Trophoblast cell (in vitro differentiated cells and primary cell): ENCODE results near the gene FRMPD4.

ENCODE experiments used
- DNase-seq, 2 donors: peaks; one replicate each; pipeline ENCODE4 v3.0.0-alpha.2; 2016
- H2AFZ ChIP-seq: 2 replicates; pipeline ENCODE4 v1.6.1; 2013; ENCODE audit warnings: low read length, moderate library complexity, mild to moderate bottlenecking; ENCODE audit not compliant: insufficient read depth, poor library complexity
- H2AK5ac ChIP-seq: 2 replicates; pipeline ENCODE4 v1.6.1; 2013; ENCODE audit warnings: mild to moderate bottlenecking, low read length
- H2BK120ac ChIP-seq: 2 replicates; pipeline ENCODE4 v1.6.1; 2013; ENCODE audit warnings: low read length, mild to moderate bottlenecking, moderate library complexity; ENCODE audit not compliant: insufficient read depth, poor library complexity
- H2BK12ac ChIP-seq: 2 replicates; pipeline ENCODE4 v1.6.1; 2013; ENCODE audit warnings: mild to moderate bottlenecking, low read length, moderate library complexity
- H2BK5ac ChIP-seq: 2 replicates; pipeline ENCODE4 v1.6.1; 2013; ENCODE audit warnings: low read length, low read depth, moderate library complexity, mild to moderate bottlenecking; ENCODE audit not compliant: poor library complexity
- H3K14ac ChIP-seq: 2 replicates; pipeline ENCODE4 v1.6.1; 2013; ENCODE audit warnings: mild to moderate bottlenecking, low read length
- H3K18ac ChIP-seq: 2 replicates; pipeline ENCODE4 v1.6.1; 2013; ENCODE audit warnings: mild to moderate bottlenecking, low read length
- H3K23ac ChIP-seq: 2 replicates; pipeline ENCODE4 v1.6.1; 2013; ENCODE audit warnings: low read length
- H3K27ac ChIP-seq: 2 replicates; pipeline ENCODE4 v1.5.1; 2013; ENCODE audit warnings: low read depth, mild to moderate bottlenecking, inconsistent platforms, low read length, moderate library complexity
- H3K27me3 ChIP-seq: 2 replicates; pipeline ENCODE4 v1.6.1; 2013; ENCODE audit warnings: inconsistent platforms, mild to moderate bottlenecking, low read length, moderate library complexity; ENCODE audit not compliant: insufficient read depth
- H3K36me3 ChIP-seq, 2 experiments: 1 replicate in 1 of 2; 2 replicates in 1 of 2; pipeline ENCODE4 v1.6.1; 2013; ENCODE audit warnings: low read length in 2 of 2, mild to moderate bottlenecking in 2 of 2, moderate library complexity in 1 of 2; ENCODE audit not compliant: insufficient read depth in 2 of 2, control insufficient read depth in 1 of 2
- H3K4ac ChIP-seq: 2 replicates; pipeline ENCODE4 v1.6.1; 2013; ENCODE audit warnings: low read depth, mild to moderate bottlenecking, low read length, moderate library complexity
- H3K4me1 ChIP-seq, 2 experiments: 1 replicate in 1 of 2; 2 replicates in 1 of 2; pipeline ENCODE4 v1.6.1; 2013; ENCODE audit warnings: low read length in 2 of 2, mild to moderate bottlenecking in 2 of 2, moderate library complexity in 1 of 2; ENCODE audit not compliant: insufficient read depth in 2 of 2, control insufficient read depth in 1 of 2
- H3K4me2 ChIP-seq: 2 replicates; pipeline ENCODE4 v1.6.1; 2013; ENCODE audit warnings: inconsistent platforms, mild to moderate bottlenecking, low read length, moderate library complexity
- H3K4me3 ChIP-seq: 2 replicates; pipeline ENCODE4 v1.5.1; 2013; ENCODE audit warnings: mild to moderate bottlenecking, low read depth, low read length, inconsistent platforms
- H3K79me1 ChIP-seq: one replicate; pipeline ENCODE4 v1.6.1; 2013; ENCODE audit warnings: low read length
- H3K79me2 ChIP-seq: 2 replicates; pipeline ENCODE4 v1.6.1; 2013; ENCODE audit warnings: low read length, mild to moderate bottlenecking; ENCODE audit not compliant: control insufficient read depth, insufficient read depth, poor library complexity
- H3K9ac ChIP-seq: 2 replicates; pipeline ENCODE4 v1.6.1; 2013; ENCODE audit warnings: mild to moderate bottlenecking, low read length
- H3K9me3 ChIP-seq: 2 replicates; pipeline ENCODE4 v1.6.1; 2013; ENCODE audit warnings: low read depth, mild to moderate bottlenecking, control low read depth, inconsistent platforms, low read length; ENCODE audit not compliant: insufficient read depth
- H4K12ac ChIP-seq: 2 replicates; pipeline ENCODE4 v1.6.1; 2013; ENCODE audit warnings: low read depth, mild to moderate bottlenecking, low read length, moderate library complexity
- H4K8ac ChIP-seq: 2 replicates; pipeline ENCODE4 v1.6.1; 2013; ENCODE audit warnings: low read depth, mild to moderate bottlenecking, low read length, moderate library complexity
- H4K91ac ChIP-seq: one replicate; pipeline ENCODE4 v1.6.1; 2013; ENCODE audit warnings: low read depth, mild to moderate bottlenecking, low read length, moderate library complexity
- WGBS: extraction: QIAGEN DNeasy Blood & Tissue Kit; methylation state at CpG from one replicate; pipeline ENCODE4 v1.1.7; 2013; ENCODE audit warnings: missing lambda C conversion rate; ENCODE audit not compliant: insufficient read length, insufficient coverage; ENCODE audit errors: extremely low coverage; 5-methylcytosine and 5-hydroxymethylcytosine counted together

The FRMPD4 gene

GRCh38 chrX:12711435-12712040 is 573.3 kb downstream of the FRMPD4 start:
- no peak overlapping the region for H3K27ac ChIP-seq
- no peaks in the 10 kb centered on the region for H3K79me2 ChIP-seq
- H3K79me1 ChIP-seq = no peaks in the 10 kb centered on the region
- no peaks in the 10 kb centered on the region for H3K4me1 ChIP-seq
- no peak overlapping the region for H3K18ac ChIP-seq
- H3K36me3 ChIP-seq = peaks cover 0 to under 1% of the 10 kb centered on the region in 2 experiments
- no peak overlapping the region for H3K14ac ChIP-seq
- no peak overlapping the region for H4K91ac ChIP-seq
- H2BK120ac ChIP-seq = no peak overlapping the region
- no peak overlapping the region for H2BK5ac ChIP-seq
- H2BK12ac ChIP-seq = no peak overlapping the region
- WGBS = no CpG with 5 or more reads among the region's 4 CpGs
- H3K9me3 ChIP-seq = no peaks in the 10 kb centered on the region
- no peak overlapping the region for H4K12ac ChIP-seq
- no peak overlapping the region for H3K9ac ChIP-seq
- no peak overlapping the region for H2AK5ac ChIP-seq
- no peaks in the 10 kb centered on the region for H3K27me3 ChIP-seq
- H3K4ac ChIP-seq = no peak overlapping the region
- H2AFZ ChIP-seq = no peak overlapping the region
- no peak overlapping the region for H3K4me3 ChIP-seq
- H3K23ac ChIP-seq = no peak overlapping the region
- no peak for DNase-seq
- H3K4me2 ChIP-seq = no peak overlapping the region
- H4K8ac ChIP-seq = no peak overlapping the region

- Histone ChIP-seq H3K18ac (no peak overlapping the region), H3K9me3 (no peaks in the 10 kb centered on the region), H3K14ac (no peak overlapping the region), H4K91ac (no peak overlapping the region), H3K4me1 (no peaks in the 10 kb centered on the region), H3K79me1 (no peaks in the 10 kb centered on the region), H3K79me2 (no peaks in the 10 kb centered on the region), H3K9ac (no peak overlapping the region), H3K4me2 (no peak overlapping the region), H3K23ac (no peak overlapping the region), H3K36me3 (peaks cover 3% of the 10 kb centered on the region in 2 experiments), H3K4me3 (no peak overlapping the region), H3K27me3 (no peaks in the 10 kb centered on the region), H2AFZ (no peak overlapping the region), H4K8ac (no peak overlapping the region), H4K12ac (no peak overlapping the region), H2BK12ac (no peak overlapping the region), H3K27ac (no peak overlapping the region), H3K4ac (no peak overlapping the region), H2BK5ac (no peak overlapping the region), H2AK5ac (no peak overlapping the region), H2BK120ac (no peak overlapping the region)
- WGBS = no CpG with 5 or more reads among the region's 15 CpGs
- no peak for DNase-seq
These were observed 578.3 kb downstream of the FRMPD4 start for GRCh38 chrX:12716574-12716973.

GRCh38 chrX:12719837-12720236 is 581.6 kb downstream of the FRMPD4 start:
- H3K27ac ChIP-seq = no peak overlapping the region
- no peak for DNase-seq
- no peak overlapping the region for H4K8ac ChIP-seq
- no peak overlapping the region for H3K9ac ChIP-seq
- peaks cover 3% of the 10 kb centered on the region in 2 experiments for H3K36me3 ChIP-seq
- no peaks in the 10 kb centered on the region for H3K79me2 ChIP-seq
- no peak overlapping the region for H3K4ac ChIP-seq
- H3K4me1 ChIP-seq = no peaks in the 10 kb centered on the region
- no peaks in the 10 kb centered on the region for H3K9me3 ChIP-seq
- H3K4me3 ChIP-seq = no peak overlapping the region
- H2BK120ac ChIP-seq = no peak overlapping the region
- no peak overlapping the region for H2BK5ac ChIP-seq
- no peaks in the 10 kb centered on the region for H3K27me3 ChIP-seq
- no peak overlapping the region for H4K12ac ChIP-seq
- no peak overlapping the region for H2AFZ ChIP-seq
- H3K23ac ChIP-seq = no peak overlapping the region
- H3K4me2 ChIP-seq = no peak overlapping the region
- H2BK12ac ChIP-seq = no peak overlapping the region
- no peak overlapping the region for H3K18ac ChIP-seq
- no peaks in the 10 kb centered on the region for H3K79me1 ChIP-seq
- H2AK5ac ChIP-seq = no peak overlapping the region
- H3K14ac ChIP-seq = no peak overlapping the region
- no peak overlapping the region for H4K91ac ChIP-seq

- Histone ChIP-seq H2AK5ac (no peak overlapping the region), H3K23ac (no peak overlapping the region), H3K14ac (no peak overlapping the region), H3K4ac (no peak overlapping the region), H4K91ac (no peak overlapping the region), H2BK5ac (no peak overlapping the region), H4K8ac (no peak overlapping the region), H3K9ac (no peak overlapping the region), H3K9me3 (no peaks in the 10 kb centered on the region), H3K27ac (no peak overlapping the region), H3K18ac (no peak overlapping the region), H3K4me1 (no peaks in the 10 kb centered on the region), H2BK120ac (no peak overlapping the region), H3K79me2 (no peaks in the 10 kb centered on the region), H3K4me3 (no peak overlapping the region), H3K4me2 (no peak overlapping the region), H3K79me1 (no peaks in the 10 kb centered on the region), H2AFZ (no peak overlapping the region), H2BK12ac (no peak overlapping the region), H3K36me3 (peaks cover 3% of the 10 kb centered on the region in 2 experiments), H4K12ac (no peak overlapping the region), H3K27me3 (no peaks in the 10 kb centered on the region)
- WGBS = no CpG with 5 or more reads among the region's 8 CpGs
- DNase-seq = peak in 1 of 2 donors; percentile 5
These were observed 582.8 kb downstream of the FRMPD4 start for GRCh38 chrX:12721042-12721441.
